Kidney epithelial cell (primary cell): ENCODE measurements around the gene IL4R. TPM values are rescaled to one million over a fixed set of nuclear protein-coding genes. Genes with fewer than 3 reads are reported as not detected.
A peak's percentile ranks its signal among the peaks of the same experiment; 100 is the strongest.

Source experiments
- DNase-seq: peaks from one replicate; pipeline ENCODE4 v3.0.0-alpha.2; 2010; ENCODE audit warnings: low read depth
- H3K27me3 ChIP-seq: 2 replicates; pipeline ENCODE4 v1.6.0; 2011; ENCODE audit warnings: low read length; ENCODE audit not compliant: control insufficient read depth, insufficient read depth
- H3K36me3 ChIP-seq: 2 replicates; pipeline ENCODE4 v1.5.1; 2011; ENCODE audit warnings: low read length; ENCODE audit not compliant: control insufficient read depth, insufficient read depth
- H3K4me3 ChIP-seq: 2 replicates; pipeline ENCODE4 v1.5.1; 2011; ENCODE audit warnings: low read depth, mild to moderate bottlenecking, control low read depth, low read length
- total RNA-seq: library from RNA; depleted of rRNA; stranded (reverse); fragments of >200 nt; gene quantifications from 2 replicates; pipeline ENCODE4 v1.2.3, GENCODE V29; 2015
- TF ChIP-seq, protein P1 (sequence below): IDR thresholded peaks from 2 replicates; pipeline ENCODE4 v1.5.1; 2011; ENCODE audit warnings: mild to moderate bottlenecking, moderate library complexity, low read length, control low read depth, inconsistent platforms; ENCODE audit not compliant: insufficient read depth, poor library complexity, severe bottlenecking

The IL4R gene
- total RNA-seq, 1 donor from 2014 or later, result 52.1 TPM

- Histone ChIP-seq H3K36me3 (peaks cover 5% of the 10 kb centered on the region), H3K27me3 (no peaks in the 10 kb centered on the region), H3K4me3 (no peak overlapping the region)
- no peak for DNase-seq
- TF ChIP-seq, protein P1, sequence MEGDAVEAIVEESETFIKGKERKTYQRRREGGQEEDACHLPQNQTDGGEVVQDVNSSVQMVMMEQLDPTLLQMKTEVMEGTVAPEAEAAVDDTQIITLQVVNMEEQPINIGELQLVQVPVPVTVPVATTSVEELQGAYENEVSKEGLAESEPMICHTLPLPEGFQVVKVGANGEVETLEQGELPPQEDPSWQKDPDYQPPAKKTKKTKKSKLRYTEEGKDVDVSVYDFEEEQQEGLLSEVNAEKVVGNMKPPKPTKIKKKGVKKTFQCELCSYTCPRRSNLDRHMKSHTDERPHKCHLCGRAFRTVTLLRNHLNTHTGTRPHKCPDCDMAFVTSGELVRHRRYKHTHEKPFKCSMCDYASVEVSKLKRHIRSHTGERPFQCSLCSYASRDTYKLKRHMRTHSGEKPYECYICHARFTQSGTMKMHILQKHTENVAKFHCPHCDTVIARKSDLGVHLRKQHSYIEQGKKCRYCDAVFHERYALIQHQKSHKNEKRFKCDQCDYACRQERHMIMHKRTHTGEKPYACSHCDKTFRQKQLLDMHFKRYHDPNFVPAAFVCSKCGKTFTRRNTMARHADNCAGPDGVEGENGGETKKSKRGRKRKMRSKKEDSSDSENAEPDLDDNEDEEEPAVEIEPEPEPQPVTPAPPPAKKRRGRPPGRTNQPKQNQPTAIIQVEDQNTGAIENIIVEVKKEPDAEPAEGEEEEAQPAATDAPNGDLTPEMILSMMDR, result peak; percentile 30
These were observed 41.8 kb downstream of the IL4R start for GRCh38 chr16:27355610-27356009.

GRCh38 chr16:27356794-27357193, 43.0 kb downstream of the IL4R start:
- no peak for DNase-seq
- Histone ChIP-seq H3K27me3 (no peaks in the 10 kb centered on the region), H3K4me3 (no peak overlapping the region), H3K36me3 (peaks cover 5% of the 10 kb centered on the region)
- TF ChIP-seq, protein P1, result no peak

- peaks cover 3% of the 10 kb centered on the region for H3K36me3 ChIP-seq
- TF ChIP-seq, protein P1, result no peak
- no peaks in the 10 kb centered on the region for H3K27me3 ChIP-seq
- no peak for DNase-seq
- no peak overlapping the region for H3K4me3 ChIP-seq
These were observed 45.3 kb downstream of the IL4R start for GRCh38 chr16:27359051-27359450.

- H3K4me3 ChIP-seq, result no peak overlapping the region
- H3K36me3 ChIP-seq, result peaks cover 2% of the 10 kb centered on the region
- H3K27me3 ChIP-seq, result no peaks in the 10 kb centered on the region
- no peak for DNase-seq
- TF ChIP-seq, protein P1, result no peak
These were observed 45.8 kb downstream of the IL4R start for GRCh38 chr16:27359615-27360014.

DNA sequence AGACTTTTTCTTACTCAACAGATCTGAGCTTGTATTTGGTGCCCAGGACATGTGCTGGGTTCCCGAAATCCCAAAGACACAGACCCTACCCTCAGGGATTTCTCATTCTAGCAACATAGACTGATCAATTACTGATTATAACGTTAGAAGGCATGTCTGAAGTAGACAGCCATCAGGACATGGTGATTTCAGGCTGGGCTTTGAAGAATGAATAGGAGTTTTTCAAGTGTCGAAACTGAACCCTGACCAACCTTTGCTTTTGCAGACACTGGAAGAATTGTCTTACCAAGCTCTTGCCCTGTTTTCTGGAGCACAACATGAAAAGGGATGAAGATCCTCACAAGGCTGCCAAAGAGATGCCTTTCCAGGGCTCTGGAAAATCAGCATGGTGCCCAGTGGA, 48.2 kb downstream of the IL4R start:
- H3K36me3 ChIP-seq, result no peaks in the 10 kb centered on the region

More for the DNA sequence above, 48.2 kb downstream of the IL4R start:
- no peak overlapping the region for H3K4me3 ChIP-seq
- H3K27me3 ChIP-seq, result no peaks in the 10 kb centered on the region
- TF ChIP-seq, protein P1, result no peak
- DNase-seq, result no peak
